Stimulated activated CD4-positive, alpha-beta T cell treated with anti-CD3 and anti-CD28 coated beads, Interleukin-2, amount 100 ng/mL, for 4 hours (primary cell): ENCODE measurements around the gene OSBPL8.
A peak's percentile ranks its signal among the peaks of the same experiment; 100 is the strongest.

Experiments
- DNase-seq: peaks from one replicate; pipeline ENCODE4 v3.0.0-alpha.2; 2020; ENCODE audit warnings: low read depth

OSBPL8 gene

DNA sequence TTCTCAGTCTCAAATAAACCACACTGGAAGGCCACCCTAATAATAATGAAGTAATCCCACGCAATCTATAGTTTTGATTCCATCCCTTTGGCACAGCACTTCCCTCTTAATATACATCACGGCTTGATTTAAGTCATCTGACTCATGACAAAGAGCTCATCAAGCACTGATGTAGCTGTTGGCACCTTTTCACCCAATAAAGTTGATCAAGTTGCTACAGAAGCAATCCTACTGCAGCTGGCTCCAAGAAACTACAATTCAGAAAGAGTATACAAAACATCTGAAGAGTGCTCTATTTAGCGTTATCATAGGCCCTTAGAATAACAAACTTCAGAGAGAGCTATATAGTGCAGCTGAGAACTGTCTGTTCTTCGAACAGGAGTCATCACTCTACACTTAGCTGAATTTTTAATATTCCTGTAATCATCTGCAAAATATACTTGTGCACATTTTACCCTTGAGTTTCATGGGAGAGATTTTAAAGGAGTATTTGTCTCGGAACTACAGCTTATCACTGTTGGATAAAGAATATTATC, 94.9 kb downstream of the OSBPL8 start:
- no peak for DNase-seq

GRCh38 chr12:76462668-76463224, 96.8 kb downstream of the OSBPL8 start:
- no peak for DNase-seq

GRCh38 chr12:76460807-76461206, 98.8 kb downstream of the OSBPL8 start:
- DNase-seq, result no peak

DNA sequence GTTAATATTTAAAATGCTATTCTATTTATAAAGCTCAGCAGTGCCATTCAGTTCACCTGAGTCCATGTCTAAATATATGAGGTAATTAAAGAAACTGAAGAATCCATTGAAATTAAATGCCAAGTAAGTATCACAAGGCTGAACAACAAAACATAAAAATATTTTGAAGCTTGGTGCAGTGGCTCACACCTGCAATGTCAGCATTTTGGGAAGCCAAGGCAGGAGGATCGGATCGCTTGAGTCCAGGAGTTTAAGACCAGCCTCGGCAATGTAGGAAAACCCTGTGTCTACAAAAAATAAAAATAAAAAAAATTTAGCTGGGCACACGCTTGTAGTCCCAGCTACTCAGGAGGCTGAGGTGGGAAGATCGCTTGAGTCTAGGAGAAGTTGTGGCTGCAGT, 101.8 kb downstream of the OSBPL8 start:
- DNase-seq, result no peak

- DNase-seq, result no peak
These were observed 102.6 kb downstream of the OSBPL8 start for GRCh38 chr12:76457010-76457409.

DNA sequence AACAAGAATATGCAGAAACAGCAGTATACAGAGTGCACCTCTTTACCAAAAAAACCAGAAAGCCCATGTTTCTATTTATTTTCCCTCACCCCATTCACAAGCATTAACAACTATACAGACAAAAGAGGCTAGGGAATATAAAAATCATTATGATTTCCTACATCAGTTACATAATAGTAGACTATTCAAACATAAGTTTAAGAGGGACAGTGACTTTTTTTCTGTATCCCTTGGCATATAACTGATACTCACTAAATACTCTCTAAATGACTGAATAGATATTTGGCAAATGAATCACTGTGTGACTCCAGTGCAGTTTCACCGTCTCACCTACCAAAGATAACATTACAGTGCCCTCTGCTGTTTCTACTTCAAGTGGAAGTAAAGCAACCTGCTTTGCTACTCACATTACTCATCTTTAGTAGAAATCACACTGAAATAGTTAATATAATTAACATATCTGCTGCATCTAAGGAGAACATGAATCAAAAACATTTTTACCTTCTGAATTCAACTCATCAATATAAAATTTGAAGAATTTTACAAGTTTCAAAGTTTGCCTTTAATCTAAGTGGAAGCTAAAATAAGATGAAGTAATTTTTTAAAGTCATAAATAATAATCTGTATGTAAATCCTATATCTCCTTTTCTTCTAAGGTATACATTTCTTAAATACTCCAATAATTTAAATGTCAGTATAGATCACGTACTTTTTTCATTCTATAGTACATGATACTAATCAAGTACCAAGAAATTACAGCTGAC, 103.8 kb downstream of the OSBPL8 start:
- peak; percentile 16 for DNase-seq

DNA sequence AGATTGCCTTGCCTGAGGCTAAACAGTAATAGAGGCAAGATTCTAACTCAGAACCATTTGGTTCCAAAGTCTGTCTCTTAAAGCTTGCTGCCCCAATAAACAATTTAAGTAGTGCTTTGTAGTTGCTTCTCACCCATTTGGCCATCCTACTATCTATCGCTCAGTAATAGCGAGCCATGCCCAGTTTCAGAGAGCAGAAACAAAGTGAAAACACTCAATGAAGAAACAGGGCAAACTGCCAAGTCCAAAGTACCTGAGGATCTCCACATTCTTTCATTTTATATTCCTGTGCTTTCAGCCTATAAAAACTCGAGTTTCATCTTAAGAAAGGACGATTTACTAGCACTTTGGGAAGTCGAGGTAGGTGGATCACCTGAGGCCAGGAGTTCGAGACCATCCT, 108.0 kb downstream of the OSBPL8 start:
- DNase-seq, result no peak

GRCh38 chr12:76450690-76451089, 108.9 kb downstream of the OSBPL8 start:
- no peak for DNase-seq

DNA sequence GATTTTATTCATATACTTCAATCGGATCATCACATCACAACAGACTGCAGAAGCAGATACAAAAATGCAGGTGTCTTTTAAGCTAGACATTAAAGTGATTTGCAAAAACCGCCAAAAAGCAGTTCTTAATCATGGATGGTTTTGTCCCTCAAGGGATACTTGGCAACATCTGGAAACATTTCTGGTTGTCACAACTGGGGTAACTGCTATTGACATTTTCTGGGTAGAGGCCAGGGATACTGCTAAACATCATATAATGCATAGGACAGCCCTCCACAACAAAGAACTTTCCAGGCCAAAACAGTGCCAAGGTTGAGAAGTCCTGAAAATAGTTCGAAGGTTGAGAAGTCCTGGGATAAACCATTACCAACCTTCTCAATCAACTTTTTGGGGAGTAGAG, 109.6 kb downstream of the OSBPL8 start:
- no peak for DNase-seq

DNA sequence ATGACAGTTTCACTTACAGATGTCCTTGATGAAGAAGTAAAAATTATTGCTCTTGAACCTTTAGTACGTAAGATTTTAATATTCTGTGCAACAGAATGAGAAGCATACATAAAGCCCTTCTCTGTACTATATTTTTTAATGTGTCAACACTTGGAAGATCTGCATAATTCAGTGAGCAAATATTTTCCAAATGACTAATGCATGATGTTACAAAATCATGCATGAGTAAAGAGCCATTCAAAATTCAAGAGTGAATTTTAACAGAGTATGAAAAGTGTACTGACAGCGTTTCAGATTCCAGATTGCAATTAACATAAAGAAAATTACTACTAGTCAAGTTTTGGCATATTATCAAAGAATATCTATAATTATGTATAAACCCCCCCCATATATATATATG, 110.0 kb downstream of the OSBPL8 start:
- DNase-seq, result no peak

DNA sequence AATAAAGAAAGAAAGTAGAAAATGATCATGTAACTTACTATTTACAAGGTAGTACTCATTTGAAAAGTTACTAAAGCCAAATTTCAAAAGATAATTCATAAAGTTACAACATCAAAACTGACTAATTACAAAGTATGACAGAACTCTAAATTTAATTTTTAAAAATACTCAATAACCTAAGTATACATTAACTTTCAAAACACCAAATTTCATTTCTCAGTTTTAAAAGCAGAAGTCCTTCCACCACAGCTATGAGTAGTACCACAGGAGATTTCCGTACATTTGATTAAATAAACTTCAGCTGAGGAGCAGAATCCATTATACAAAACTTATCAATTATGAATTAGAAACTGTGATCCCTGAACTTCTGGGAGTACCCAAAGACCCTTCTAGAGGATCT, 110.6 kb downstream of the OSBPL8 start:
- DNase-seq, result no peak

GRCh38 chr12:76446090-76446489, 113.5 kb downstream of the OSBPL8 start:
- no peak for DNase-seq

DNA sequence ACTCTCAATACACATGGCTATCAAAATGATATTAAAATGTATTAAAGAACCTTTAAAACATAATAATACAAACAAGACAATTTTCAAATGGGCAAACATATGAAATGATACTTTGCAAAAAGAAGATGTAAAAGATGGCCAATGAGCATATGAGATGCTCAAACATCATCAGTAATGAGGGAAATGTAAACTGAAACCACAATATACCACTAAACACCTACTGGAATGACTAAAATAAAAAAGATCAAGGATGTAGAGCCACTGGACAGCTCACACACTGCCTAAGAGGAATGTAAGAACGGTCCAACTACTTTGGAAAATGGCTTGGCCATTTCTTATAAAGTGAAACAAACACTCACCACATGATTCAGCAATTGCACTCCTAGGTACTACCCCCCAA, 114.1 kb downstream of the OSBPL8 start:
- no peak for DNase-seq

- no peak for DNase-seq
These were observed 115.1 kb downstream of the OSBPL8 start for GRCh38 chr12:76444408-76444984.

GRCh38 chr12:76441016-76441415, 118.6 kb downstream of the OSBPL8 start:
- no peak for DNase-seq

GRCh38 chr12:76432733-76433132, 126.8 kb downstream of the OSBPL8 start:
- no peak for DNase-seq

GRCh38 chr12:76428117-76428516, 131.5 kb downstream of the OSBPL8 start:
- DNase-seq, result no peak

DNA sequence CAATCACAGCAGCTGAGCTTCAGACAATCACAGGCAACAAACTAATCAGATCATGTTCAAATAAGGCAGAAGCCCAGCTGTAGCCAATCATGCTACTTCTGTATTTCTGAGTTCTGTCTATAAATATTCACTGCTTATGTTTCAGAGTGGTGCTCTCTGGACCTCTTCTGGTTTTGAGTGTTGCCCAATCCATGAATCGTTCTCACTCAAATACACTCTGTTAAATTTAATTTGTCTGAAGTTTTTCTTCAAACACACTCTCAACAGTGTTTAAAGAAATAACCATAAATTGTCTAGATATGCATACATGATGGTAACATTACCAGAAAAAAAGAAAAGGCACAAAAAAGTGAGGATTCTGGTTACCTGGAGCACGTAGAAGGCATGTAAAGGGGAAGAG, 133.4 kb downstream of the OSBPL8 start:
- DNase-seq, result no peak

GRCh38 chr12:76424941-76425340, 134.6 kb downstream of the OSBPL8 start:
- DNase-seq, result no peak

DNA sequence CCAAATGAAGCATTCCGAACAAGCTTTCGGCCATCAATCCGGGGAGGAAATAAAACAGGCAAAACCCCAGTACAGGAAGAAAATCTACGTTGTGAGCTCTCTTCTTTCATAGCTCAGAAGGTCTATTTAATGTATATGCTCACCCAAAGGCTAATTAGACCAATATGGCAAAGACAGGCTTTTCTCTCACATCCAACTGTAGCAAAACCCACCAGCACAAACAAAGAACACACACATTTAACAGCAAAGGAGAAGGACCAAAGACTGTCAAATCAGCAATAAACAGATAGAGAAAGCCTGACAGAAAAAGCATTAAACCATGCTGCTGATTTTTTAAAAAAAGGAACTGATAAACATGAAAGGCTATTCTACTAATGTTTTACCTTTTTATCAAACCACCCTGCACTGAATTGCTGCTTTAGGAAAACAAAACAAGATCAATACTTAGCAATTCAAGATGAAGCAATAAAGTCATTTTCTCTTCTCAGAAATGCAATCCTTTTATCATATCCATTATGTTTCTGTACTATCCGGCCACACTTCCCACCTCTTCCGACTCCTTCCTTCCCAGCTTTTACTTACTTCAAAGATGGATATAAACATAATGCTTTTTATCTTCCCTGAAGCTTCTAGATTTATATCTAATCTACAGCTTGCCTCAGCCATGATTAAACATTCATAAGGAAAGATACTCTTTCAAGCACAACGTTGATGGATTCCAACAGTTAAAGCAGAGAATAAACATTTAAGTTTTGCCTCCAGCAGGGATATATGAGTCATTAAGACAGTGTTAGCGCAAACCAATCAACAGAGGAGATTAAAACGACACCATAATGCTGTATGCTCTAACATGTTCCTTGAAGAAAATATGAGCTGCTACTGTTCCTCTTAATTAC, 136.8 kb downstream of the OSBPL8 start:
- no peak for DNase-seq

DNA sequence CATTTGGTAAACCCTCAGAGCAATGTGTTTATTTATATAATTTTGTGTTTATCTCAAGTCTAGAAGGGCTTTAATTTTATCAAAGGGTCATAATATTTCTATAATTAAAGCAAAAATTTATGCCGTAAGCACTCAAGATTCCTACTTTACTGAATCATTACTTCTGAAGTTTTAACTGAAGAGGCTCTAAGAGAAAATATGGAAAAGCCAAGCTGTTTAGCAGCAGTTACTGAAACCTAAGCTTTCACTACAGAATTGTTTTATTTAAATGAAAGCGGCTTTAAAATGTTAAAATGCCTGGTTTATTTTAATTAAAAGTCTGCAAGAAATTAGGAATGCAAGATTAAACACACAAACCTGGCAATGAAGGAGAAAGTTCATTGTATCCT, 137.4 kb downstream of the OSBPL8 start:
- DNase-seq, result no peak

DNA sequence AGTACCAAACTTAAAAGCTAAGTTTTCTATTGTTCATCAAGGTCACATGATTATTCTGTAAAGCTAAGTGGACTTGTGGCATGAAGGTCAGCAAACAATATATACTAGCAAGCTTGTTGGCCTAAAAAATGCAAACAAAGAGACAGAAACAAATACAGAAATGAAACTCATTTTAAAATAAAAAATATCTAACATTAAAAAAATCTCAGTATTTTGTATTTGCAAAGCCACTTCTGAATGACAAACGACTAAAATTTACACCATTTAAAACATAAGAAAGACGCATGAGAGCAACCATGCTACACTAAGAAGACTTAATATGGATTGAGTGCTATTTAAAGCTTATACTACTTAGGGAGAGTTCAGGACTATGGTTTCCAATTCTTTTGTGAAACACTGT, 138.5 kb downstream of the OSBPL8 start:
- DNase-seq, result no peak
